MM.1S (cell line): ENCODE data around the gene H19.

Source experiments
- EZH2 ChIP-seq: fragments of 300-600 bp; sonication (generic); optimal IDR thresholded peaks from 2 replicates; pipeline ENCODE3; 2017; ENCODE audit warnings: low read depth, mild to moderate bottlenecking, antibody characterized with exemption, low read length, mixed read lengths
- EZH2phosphoT487 ChIP-seq: fragments of 300-600 bp; sonication (generic); IDR thresholded peaks from 2 replicates; pipeline ENCODE4 v1.6.1; 2018; ENCODE audit warnings: antibody characterized with exemption, low read length
- TF ChIP-seq, protein P1 (sequence below): fragments of 300-600 bp; sonication (generic); IDR thresholded peaks from 2 replicates; pipeline ENCODE4 v1.5.1; 2016; ENCODE audit warnings: antibody characterized with exemption, low read length, mixed read lengths

- TF ChIP-seq, protein P1, sequence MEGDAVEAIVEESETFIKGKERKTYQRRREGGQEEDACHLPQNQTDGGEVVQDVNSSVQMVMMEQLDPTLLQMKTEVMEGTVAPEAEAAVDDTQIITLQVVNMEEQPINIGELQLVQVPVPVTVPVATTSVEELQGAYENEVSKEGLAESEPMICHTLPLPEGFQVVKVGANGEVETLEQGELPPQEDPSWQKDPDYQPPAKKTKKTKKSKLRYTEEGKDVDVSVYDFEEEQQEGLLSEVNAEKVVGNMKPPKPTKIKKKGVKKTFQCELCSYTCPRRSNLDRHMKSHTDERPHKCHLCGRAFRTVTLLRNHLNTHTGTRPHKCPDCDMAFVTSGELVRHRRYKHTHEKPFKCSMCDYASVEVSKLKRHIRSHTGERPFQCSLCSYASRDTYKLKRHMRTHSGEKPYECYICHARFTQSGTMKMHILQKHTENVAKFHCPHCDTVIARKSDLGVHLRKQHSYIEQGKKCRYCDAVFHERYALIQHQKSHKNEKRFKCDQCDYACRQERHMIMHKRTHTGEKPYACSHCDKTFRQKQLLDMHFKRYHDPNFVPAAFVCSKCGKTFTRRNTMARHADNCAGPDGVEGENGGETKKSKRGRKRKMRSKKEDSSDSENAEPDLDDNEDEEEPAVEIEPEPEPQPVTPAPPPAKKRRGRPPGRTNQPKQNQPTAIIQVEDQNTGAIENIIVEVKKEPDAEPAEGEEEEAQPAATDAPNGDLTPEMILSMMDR, result no peak
- TF ChIP-seq EZH2phosphoT487 (no peak), EZH2 (no peak)
Observed at GRCh38 chr11:1988174-1988573, 9.5 kb downstream of the H19 start.
